Measurements from ENCODE around the gene KLK4.

- TF ChIP-seq POLR2A (IDR thresholded peaks at IDR 0.05; ENCODE audit: extremely low read depth, insufficient read length) (no peak), CTCF (IDR thresholded peaks at IDR 0.05; ENCODE audit: low read depth, low read length) (no peak), MAX (IDR thresholded peaks at IDR 0.05; ENCODE audit: low read depth, low read length) (no peak), MYC (IDR thresholded peaks at IDR 0.05; ENCODE audit: low read depth, low read length) (no peak)
These were observed 1.7 kb downstream of the KLK4 start for GRCh38 chr19:50909240-50910070.
